Stimulated activated memory B cell treated with anti-CD40 and anti-IgM and Interleukin-4, amounts not matched to agents 10 μg/mL and 1 μg/mL and 100 μg/mL, for 72 hours (primary cell): Measurements from ENCODE around the gene MRPL43.
"Not testable (repeated sequence)": the region's sequence is repeated elsewhere in the genome, so short reads cannot be mapped to it uniquely, and the experiment has no call there.

ENCODE experiments used
- ATAC-seq: fragments of 150-1000 bp; cut with Tn5 transposase; 2 replicates; pipeline ENCODE4 v1.10.0; 2021
- H3K27ac Mint-ChIP-seq: one replicate; pipeline ENCODE4 v1.8.0; 2022; ENCODE audit warnings: mild to moderate bottlenecking, mixed read lengths
- H3K27me3 Mint-ChIP-seq: one replicate; pipeline ENCODE4 v1.8.0; 2022; ENCODE audit warnings: mixed read lengths
- H3K36me3 Mint-ChIP-seq: one replicate; pipeline ENCODE4 v1.8.0; 2022; ENCODE audit warnings: mixed read lengths
- H3K4me1 Mint-ChIP-seq: one replicate; pipeline ENCODE4 v1.8.0; 2022; ENCODE audit warnings: mixed read lengths
- H3K4me3 Mint-ChIP-seq: one replicate; pipeline ENCODE4 v1.8.0; 2022; ENCODE audit warnings: mild to moderate bottlenecking, moderate library complexity, mixed read lengths
- H3K9me3 Mint-ChIP-seq: one replicate; pipeline ENCODE4 v1.8.0; 2022; ENCODE audit warnings: mixed read lengths

Gene MRPL43

GRCh38 chr10:100986952-100987684, at the start of gene MRPL43, which contains the start of gene TWNK:
Gene MRPL43 (minus strand): TSS chr10:100987497. CDS start chr10:100987443, 54 bp downstream.
Gene TWNK (plus strand): TSS chr10:100987543. CDS start chr10:100988211, 668 bp downstream.
- Mint-ChIP-seq H3K27me3 (no peaks in the 10 kb centered on the region), H3K27ac (peak within 1 kb of the TSS; percentile 87), H3K9me3 (no peaks in the 10 kb centered on the region), H3K4me3 (peak within 1 kb of the TSS; percentile 92), H3K36me3 (peaks cover 46% of the 10 kb centered on the region), H3K4me1 (peaks cover 41% of the 10 kb centered on the region)
- ATAC-seq, result peak; percentile 95

GRCh38 chr10:101036726-101037125, 49.4 kb upstream of the MRPL43 start:
- ATAC-seq, result no peak
- Mint-ChIP-seq H3K4me1 (peaks cover 21% of the 10 kb centered on the region), H3K36me3 (peaks cover 29% of the 10 kb centered on the region), H3K9me3 (no peaks in the 10 kb centered on the region), H3K4me3 (no peak overlapping the region), H3K27me3 (no peaks in the 10 kb centered on the region), H3K27ac (no peak overlapping the region)

GRCh38 chr10:101035916-101036702, 48.8 kb upstream of the MRPL43 start:
- Mint-ChIP-seq H3K4me1 (peaks cover 21% of the 10 kb centered on the region), H3K36me3 (peaks cover 29% of the 10 kb centered on the region), H3K9me3 (no peaks in the 10 kb centered on the region), H3K27me3 (no peaks in the 10 kb centered on the region), H3K4me3 (no peak overlapping the region), H3K27ac (no peak overlapping the region)
- ATAC-seq, result no peak

- H3K4me3 Mint-ChIP-seq, result no peak overlapping the region
- peaks cover 23% of the 10 kb centered on the region for H3K4me1 Mint-ChIP-seq
- H3K27ac Mint-ChIP-seq, result no peak overlapping the region
- H3K9me3 Mint-ChIP-seq, result no peaks in the 10 kb centered on the region
- no peaks in the 10 kb centered on the region for H3K27me3 Mint-ChIP-seq
- no peak for ATAC-seq
- H3K36me3 Mint-ChIP-seq, result peaks cover 29% of the 10 kb centered on the region
These were observed 48.0 kb upstream of the MRPL43 start for GRCh38 chr10:101035314-101035713.

GRCh38 chr10:101034404-101034803, 47.1 kb upstream of the MRPL43 start:
- H3K27me3 Mint-ChIP-seq, ATAC-seq, H3K4me3 Mint-ChIP-seq, H3K27ac Mint-ChIP-seq, H3K9me3 Mint-ChIP-seq: not testable (repeated sequence)
- Mint-ChIP-seq H3K36me3 (peaks cover 29% of the 10 kb centered on the region), H3K4me1 (peaks cover 23% of the 10 kb centered on the region)

GRCh38 chr10:101033276-101033675, 46.0 kb upstream of the MRPL43 start:
- no peak overlapping the region for H3K4me3 Mint-ChIP-seq
- no peaks in the 10 kb centered on the region for H3K9me3 Mint-ChIP-seq
- H3K27me3 Mint-ChIP-seq, result peaks cover 17% of the 10 kb centered on the region
- ATAC-seq, result no peak
- peaks cover 23% of the 10 kb centered on the region for H3K4me1 Mint-ChIP-seq
- peaks cover 25% of the 10 kb centered on the region for H3K36me3 Mint-ChIP-seq
- H3K27ac Mint-ChIP-seq, result peak overlapping the region; percentile 63

GRCh38 chr10:101032637-101033224, 45.4 kb upstream of the MRPL43 start:
- ATAC-seq, result peak; percentile 31
- H3K9me3 Mint-ChIP-seq, result no peaks in the 10 kb centered on the region
- H3K4me1 Mint-ChIP-seq, result peaks cover 23% of the 10 kb centered on the region
- H3K27ac Mint-ChIP-seq, result peak overlapping the region; percentile 63
- peaks cover 20% of the 10 kb centered on the region for H3K36me3 Mint-ChIP-seq
- H3K27me3 Mint-ChIP-seq, result peaks cover 23% of the 10 kb centered on the region
- peak overlapping the region; percentile 90 for H3K4me3 Mint-ChIP-seq

GRCh38 chr10:101031796-101032636, 44.7 kb upstream of the MRPL43 start:
- Mint-ChIP-seq H3K4me3 (peak overlapping the region; percentile 90), H3K27ac (peak overlapping the region; percentile 63), H3K27me3 (peaks cover 30% of the 10 kb centered on the region), H3K4me1 (peaks cover 23% of the 10 kb centered on the region), H3K36me3 (peaks cover 13% of the 10 kb centered on the region), H3K9me3 (no peaks in the 10 kb centered on the region)
- peak; percentile 71 for ATAC-seq

GRCh38 chr10:101031128-101031795, 44.0 kb upstream of the MRPL43 start, which contains the start of the genes PDZD7 and SFXN3:
Gene PDZD7 (minus strand): TSS chr10:101031129. CDS start chr10:101030219, 910 bp downstream.
Gene SFXN3 (plus strand): TSS chr10:101031234. CDS start chr10:101034695, 3,461 bp downstream.
- ATAC-seq, result peak; percentile 95
- peak within 1 kb of the TSS; percentile 63 for H3K27ac Mint-ChIP-seq
- H3K4me3 Mint-ChIP-seq, result peak within 1 kb of the TSS; percentile 90
- no peaks in the 10 kb centered on the region for H3K9me3 Mint-ChIP-seq
- peaks cover 33% of the 10 kb centered on the region for H3K27me3 Mint-ChIP-seq
- peaks cover 5% of the 10 kb centered on the region for H3K36me3 Mint-ChIP-seq
- H3K4me1 Mint-ChIP-seq, result peaks cover 23% of the 10 kb centered on the region

GRCh38 chr10:101030496-101031127, 43.3 kb upstream of the MRPL43 start:
- Mint-ChIP-seq H3K27ac (peak overlapping the region; percentile 63), H3K27me3 (peaks cover 33% of the 10 kb centered on the region), H3K4me3 (peak overlapping the region; percentile 90), H3K9me3 (no peaks in the 10 kb centered on the region), H3K4me1 (peaks cover 23% of the 10 kb centered on the region), H3K36me3 (no peaks in the 10 kb centered on the region)
- ATAC-seq, result no peak

- Mint-ChIP-seq H3K36me3 (no peaks in the 10 kb centered on the region), H3K27ac (no peak overlapping the region), H3K4me1 (peaks cover 23% of the 10 kb centered on the region), H3K27me3 (peaks cover 33% of the 10 kb centered on the region), H3K4me3 (no peak overlapping the region), H3K9me3 (no peaks in the 10 kb centered on the region)
- no peak for ATAC-seq
These were observed 42.4 kb upstream of the MRPL43 start for GRCh38 chr10:101029520-101030295.

- Mint-ChIP-seq H3K27me3 (peaks cover 33% of the 10 kb centered on the region), H3K9me3 (no peaks in the 10 kb centered on the region), H3K27ac (no peak overlapping the region), H3K4me3 (no peak overlapping the region), H3K36me3 (no peaks in the 10 kb centered on the region), H3K4me1 (peaks cover 23% of the 10 kb centered on the region)
- no peak for ATAC-seq
These were observed 41.4 kb upstream of the MRPL43 start for GRCh38 chr10:101028446-101029337.
